Right ventricle myocardium superior (tissue), 1 donor: ENCODE measurements around the gene OSBPL3. TPM values are rescaled to one million over a fixed set of nuclear protein-coding genes. Genes with fewer than 3 reads are reported as not detected.
"Not testable (repeated sequence)": the region's sequence is repeated elsewhere in the genome, so short reads cannot be mapped to it uniquely, and the experiment has no call there.

Source experiments
- ATAC-seq: fragments of 200-7000 bp; cut with Tn5 transposase; one replicate; pipeline ENCODE4 v1.9.1; 2020; ENCODE audit warnings: mild to moderate bottlenecking; ENCODE audit not compliant: poor library complexity
- DNase-seq: peaks from one replicate; pipeline ENCODE4 v3.0.0-alpha.2; 2020
- intact Hi-C: fragments of 100-400 bp; cut with DNase I; formaldehyde crosslinking; loops from one replicate; pipeline ENCODE4 v1.11.2; 2022
- total RNA-seq: library from RNA; stranded (reverse); fragmentation: NEBNext Ultra II Directional; extraction: Animal tissue kit (Norgen Biotek cat#: 25700); gene quantifications from one replicate; pipeline ENCODE4 v1.2.1, GENCODE V29; 2021
- donor health status: DM: no; HTN: yes; CAD: no; lungs with severe emphysema.

Gene OSBPL3
- total RNA-seq, 1 donor from 2014 or later: 8.4 TPM

DNA sequence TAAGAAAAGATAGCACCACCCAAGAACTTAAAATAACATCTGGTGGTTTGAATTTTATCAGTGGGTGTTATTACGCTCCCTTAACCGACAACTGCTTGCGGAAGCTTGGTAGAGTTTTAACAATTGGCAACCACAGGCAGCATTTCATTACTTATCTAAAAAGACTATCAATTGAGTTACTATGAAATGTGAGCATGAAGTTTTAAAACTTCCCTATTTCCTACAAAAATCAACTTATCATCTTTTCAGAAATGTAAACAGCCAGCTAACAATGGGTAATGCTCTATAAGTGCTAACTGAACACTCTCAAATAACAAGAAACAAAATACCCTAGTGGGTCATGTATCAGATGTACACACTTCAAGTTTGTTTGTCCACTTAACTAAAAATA is 68.8 kb downstream of the OSBPL3 start:
- DNase-seq: no peak
- intact Hi-C loops: no loop called here
- peak; percentile 24 for ATAC-seq

DNA sequence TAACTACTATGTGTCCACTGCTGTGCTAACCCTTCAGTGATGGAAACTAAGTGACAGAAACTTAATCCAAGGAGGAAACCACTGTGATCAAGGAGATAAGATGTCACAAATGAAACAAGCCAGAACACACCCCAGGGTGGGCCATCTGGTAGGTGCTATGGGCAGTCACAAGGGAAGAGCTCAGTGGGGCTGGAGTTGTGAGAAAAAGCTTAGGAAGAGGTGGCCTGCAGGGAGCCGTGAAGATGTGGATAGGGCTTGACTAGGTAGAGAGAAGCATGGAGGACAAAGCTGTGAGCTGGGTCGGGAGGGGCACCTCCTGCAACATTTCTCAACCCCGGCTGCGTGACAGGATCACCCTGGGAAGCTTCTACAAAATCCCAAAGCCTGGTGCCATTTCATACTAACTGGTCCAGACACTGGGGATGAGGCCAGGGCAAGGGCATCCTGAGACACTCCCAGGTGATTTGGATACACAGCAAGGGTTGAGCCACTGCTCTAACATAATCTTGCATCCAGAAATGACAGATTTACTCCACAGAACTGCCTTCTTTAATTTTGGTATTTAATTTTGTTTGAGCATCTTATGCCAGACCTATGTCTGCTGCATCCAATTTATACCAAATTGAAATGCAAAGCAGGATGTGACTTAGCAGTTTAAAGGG is 69.3 kb downstream of the OSBPL3 start:
- no peak for ATAC-seq
- intact Hi-C loops: no loop called here
- DNase-seq: no peak

DNA sequence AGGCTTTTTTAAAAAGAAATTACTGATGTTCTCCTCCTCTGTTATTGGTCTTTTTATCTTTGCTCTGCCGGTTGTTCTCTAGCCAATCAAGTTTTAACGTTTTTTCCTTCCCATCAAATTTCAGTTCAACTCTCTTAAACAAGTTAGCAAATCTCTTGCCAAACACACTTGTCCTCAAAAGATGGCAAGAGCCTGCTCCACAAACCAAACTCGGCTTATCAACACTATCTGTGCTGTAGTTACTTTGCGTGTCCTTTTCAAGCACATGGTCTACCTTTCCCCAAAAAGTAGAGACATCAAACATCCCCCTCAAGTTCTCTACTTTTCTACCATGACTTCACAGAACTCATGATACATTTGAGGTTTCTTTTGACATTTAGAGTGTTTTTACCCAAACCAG is 71.3 kb downstream of the OSBPL3 start:
- ATAC-seq (no peak), DNase-seq (no peak)
- intact Hi-C loops: no loop called here

DNA sequence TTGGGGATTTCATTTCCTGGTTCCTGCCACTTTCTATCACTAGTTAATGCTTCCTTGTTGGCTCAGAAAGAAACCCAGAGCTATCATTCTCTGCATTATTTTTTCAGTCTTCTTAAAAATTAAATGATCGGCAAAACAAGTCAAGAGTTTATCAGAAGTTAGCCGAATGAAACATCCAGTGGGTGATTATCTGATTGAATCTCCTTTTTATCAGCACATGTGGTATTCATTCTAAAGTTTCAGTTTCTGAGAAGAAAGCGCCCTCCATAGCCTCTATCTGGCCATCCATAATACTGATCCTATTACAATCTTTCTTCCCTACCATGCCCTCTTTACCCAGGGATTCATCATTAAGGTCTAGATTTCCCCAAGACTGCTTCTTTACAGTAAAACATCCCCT is 71.8 kb downstream of the OSBPL3 start:
- DNase-seq (no peak), ATAC-seq (no peak)
- intact Hi-C loops: no loop called here

DNA sequence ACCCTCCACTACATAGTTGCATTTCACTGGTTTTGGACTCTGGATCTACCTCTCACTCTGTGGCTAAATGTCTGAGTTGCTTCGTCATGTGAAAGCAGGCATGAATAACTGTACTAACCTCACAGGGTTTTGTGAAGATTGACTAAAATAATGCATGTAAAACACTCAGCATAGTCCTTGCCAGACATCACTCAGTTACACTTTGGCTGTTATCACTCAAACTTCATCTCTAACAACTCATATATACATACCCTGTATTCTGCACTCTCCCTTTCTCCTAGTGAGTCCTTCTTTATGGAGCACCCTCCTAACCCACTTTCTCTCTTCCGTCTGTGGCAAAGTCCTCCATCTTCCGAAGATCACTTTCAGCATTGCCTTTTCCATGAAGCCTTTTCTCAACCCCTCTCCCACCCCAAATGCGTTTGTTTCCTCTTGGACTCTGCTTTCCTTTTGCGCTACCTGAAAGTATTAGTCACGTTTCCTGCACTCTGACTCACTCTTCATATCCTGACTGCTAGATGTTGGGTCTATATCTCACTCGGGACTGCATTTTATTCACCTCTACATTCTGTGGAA is 72.6 kb downstream of the OSBPL3 start:
- intact Hi-C loops: no loop called here
- ATAC-seq (no peak), DNase-seq (no peak)

DNA sequence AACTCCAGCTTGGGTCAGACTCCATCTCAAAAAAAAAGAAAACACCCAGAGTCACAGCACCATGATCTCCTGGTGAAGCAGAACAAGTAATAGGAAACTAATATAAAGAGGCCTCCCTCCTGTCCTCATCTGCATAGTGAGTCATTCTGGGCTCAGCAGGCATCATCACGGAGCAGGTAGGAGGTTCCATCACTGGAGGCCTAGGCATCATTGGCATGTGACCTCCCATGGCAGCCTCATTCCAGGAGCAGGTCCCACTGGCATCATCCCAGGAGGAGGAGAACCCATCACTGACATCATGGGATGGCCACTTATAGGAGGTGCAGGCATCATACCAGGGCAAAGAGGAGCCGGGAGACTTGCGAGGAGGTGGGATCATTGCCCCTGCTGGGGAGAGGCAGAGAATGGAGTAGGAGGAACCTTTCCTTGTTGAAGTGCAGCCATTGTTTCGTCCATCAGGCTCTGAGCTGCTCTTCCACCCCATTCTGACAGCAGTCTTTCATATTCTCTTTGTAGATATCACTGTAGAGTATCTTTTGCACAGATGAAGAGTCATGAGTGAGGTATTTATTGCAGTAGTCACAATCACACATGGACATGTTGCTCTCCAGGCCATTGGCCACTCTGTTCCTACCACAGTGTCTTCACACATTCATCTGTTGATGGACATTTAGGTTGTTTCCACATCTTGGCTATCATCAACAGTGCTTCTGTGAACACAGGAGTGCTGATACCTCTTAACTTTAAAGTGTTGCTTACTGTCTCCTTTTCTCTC is 73.8 kb downstream of the OSBPL3 start:
- DNase-seq (no peak), ATAC-seq (no peak)
- intact Hi-C loops: no loop called here

DNA sequence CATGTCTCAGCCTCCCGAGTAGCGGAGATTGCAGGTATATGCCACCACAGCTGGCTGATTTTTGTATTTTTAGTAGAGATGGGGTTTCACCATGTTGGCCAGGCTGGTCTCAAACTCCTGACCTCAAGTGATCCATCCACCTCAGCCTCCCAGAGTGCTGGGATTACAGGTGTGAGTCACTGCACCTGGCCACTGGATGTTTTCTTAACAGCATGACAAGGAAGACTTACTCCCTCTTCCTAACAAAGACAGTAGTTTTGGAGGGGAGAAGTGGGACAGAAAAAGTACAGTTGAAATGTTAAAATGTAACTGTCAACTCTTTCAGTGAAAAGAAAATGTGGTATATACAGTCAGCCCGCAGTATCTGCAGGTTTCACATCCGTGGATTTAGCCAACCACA is 76.0 kb downstream of the OSBPL3 start:
- DNase-seq, ATAC-seq, intact Hi-C loops: not testable (repeated sequence)

DNA sequence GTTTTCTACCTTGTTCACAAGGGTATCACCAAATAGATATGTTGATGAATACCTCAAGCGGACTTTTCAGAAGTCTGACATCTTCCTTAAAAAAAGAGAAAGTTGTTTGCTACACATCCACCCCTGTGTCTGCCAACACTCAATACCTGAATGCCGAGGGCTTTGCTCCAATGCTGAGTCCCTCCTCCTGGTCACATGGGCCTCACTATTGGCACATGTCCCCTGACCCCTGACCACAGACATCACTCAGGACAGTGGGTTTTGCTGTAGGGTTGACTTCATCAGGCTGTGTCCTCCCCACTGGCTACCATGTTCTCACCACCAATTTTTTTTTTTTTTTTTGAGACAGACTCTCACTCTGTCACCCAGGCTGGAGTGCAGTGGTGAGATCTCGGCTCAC is 76.4 kb downstream of the OSBPL3 start:
- DNase-seq: no peak
- intact Hi-C loops: no loop called here
- ATAC-seq: no peak

DNA sequence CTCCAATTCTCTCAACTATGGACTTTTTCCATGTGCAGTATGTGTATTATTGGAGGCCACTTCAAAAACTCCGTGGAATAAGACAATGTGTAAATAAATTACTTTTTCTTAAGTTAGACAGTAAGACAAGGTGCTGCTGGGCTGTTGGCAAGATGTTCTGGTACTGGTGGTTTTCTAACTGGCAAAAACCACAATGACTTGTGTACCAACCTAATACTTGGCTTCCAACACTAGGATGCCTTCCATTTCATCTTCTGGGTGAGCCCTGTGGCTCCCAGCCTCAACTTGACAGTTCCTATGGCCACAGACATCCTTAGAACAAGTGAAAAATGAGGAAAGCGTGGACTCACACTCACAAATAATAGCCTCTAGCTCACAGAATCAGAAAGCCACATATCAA is 77.0 kb downstream of the OSBPL3 start:
- intact Hi-C loops: no loop called here

DNA sequence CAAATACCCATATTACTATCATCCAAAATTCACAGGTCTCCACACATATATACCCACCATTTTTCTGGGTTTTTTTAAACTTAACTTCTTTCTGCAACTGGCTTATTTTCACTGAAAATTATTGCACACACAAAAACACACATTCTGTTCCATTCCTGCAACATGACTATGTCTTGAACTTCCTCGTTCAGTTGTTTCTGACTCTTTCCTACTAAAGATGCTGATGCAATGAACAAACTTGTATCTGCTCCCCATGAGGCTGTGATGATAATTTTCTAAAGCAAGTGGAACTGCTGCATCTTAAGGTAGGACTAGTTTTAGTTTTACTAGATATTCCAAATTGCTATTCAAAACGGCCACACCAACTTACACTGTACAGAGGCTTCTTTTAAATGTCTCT is 77.7 kb downstream of the OSBPL3 start:
- intact Hi-C loops: no loop called here
- ATAC-seq (no peak), DNase-seq (no peak)

More for the DNA sequence above, 77.0 kb downstream of the OSBPL3 start:
- ATAC-seq (no peak), DNase-seq (no peak)

DNA sequence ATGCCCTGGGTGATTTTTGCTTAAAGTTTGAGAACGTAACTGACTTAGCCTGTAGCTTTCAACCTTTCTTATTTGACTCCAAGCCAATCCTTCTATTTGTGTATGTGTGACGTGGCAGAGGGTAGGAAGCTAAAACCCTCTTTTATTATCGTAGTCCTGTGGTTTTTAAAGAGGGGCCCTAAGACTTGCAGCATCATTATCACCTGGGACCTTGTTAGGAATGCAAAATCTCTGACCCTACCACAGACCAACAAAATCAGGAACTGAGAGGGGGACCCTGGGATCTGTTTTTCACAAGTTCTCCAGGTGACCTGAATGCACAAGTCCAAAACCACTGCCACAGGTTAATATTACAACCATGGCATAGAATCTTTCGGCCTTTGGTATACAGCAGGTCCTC is 80.1 kb downstream of the OSBPL3 start:
- DNase-seq (no peak), ATAC-seq (no peak)
- intact Hi-C loops: loop anchor here (5.0 kb wide), 1 partner anchor 77 kb away; no protein-coding TSS in a partner anchor

DNA sequence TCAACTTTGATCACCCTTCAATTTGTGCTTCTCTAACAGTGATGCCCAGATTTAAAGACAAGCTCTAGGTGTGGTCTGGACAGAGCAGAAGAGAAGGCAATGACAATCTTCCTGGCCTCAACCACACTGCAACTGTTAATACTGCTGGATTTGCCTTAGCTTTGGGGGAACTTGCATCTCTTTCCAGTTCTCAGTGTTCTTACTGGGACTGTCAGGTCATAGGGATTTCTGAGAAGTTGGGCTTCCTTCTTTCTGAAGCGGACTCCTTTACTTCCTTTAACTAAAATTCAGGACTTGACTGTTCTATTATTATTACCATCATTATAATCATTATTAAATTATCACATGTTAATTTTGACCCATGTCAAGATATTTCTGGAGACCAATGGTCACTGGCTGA is 80.8 kb downstream of the OSBPL3 start:
- ATAC-seq (no peak), DNase-seq (no peak)
- intact Hi-C loops: loop anchor here (5.0 kb wide), 1 partner anchor 78 kb away; no protein-coding TSS in a partner anchor

DNA sequence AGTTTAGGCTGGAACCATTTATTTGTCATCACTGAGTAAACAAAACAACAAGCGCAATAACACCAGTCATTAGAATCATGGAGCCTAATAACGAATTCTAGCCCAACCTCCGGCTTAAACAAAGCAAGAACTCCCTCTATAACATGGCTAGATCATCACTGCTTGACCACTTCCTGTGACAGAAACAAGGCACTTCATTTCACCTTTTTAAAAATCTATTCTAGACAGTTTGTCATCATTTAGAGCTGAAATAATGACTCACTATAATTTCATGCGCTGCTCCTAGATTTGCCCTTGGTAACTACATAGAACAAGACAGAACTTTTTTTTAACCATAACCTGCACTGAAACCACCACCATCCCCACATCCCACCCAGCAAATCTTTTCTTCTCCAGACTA is 81.3 kb downstream of the OSBPL3 start:
- intact Hi-C loops: loop anchor here (5.0 kb wide), 1 partner anchor 79 kb away; no protein-coding TSS in a partner anchor
- no peak for DNase-seq
- no peak for ATAC-seq

DNA sequence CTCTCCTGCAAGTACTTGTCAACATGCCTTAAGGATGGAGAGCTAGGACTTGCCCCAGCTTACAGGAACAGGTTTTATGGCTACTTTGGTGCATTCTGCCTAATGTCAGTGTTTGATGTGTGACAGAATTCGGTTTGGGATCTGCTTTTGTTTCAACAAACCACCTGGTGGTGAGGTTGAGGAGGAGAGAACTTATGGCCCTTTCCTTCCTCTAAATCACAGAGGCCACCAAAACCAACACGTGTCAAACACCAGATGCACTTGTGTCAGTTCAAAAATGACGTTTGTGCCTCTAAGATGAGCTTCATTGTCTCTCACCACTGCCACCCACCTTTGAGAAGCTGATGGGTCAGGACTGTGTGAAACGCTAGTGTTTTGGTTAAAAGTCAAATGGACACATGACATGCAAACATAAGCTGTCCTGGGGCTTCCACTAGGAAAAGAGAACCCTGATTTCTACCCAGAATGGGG is 83.9 kb downstream of the OSBPL3 start:
- intact Hi-C loops: loop anchor here (5.0 kb wide), 1 partner anchor 81 kb away; no protein-coding TSS in a partner anchor
- ATAC-seq (no peak), DNase-seq (no peak)

DNA sequence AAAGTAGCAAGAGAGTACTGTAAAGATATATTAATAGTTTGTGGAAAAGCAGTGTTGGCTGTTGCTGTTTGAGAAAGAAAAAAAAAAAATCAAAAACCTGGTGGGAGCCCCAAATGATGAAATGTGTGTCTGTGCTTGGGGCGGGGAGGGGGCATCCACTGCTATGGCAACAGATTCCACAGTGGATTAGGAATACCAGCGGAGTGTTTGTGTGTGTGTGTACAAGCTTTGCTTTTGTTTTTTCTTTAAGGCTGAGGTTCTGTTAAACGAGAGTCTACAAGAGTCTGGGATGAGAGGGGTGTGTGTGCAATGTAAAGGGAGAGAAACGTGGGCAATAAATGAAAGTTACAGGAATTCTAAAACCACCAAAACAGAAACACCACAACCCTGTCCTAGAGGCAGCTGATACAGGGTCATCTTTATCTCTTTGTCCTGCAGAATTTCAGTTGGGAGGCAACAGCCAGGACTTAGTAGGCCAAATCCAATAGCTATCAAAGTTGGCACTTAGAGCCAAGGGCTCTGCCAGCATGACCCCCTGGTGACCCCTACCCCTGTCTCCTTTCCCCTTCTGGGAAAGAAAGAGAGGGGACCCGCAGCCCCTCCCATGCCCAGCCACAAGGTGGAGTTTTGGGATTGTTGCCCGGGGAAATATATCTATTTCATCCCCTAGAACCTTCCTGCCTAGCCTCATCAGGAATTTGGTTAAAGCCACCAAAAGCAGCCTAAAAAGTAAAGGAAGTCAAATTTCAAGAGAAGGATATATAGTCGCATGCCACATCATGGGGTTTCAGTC is 85.4 kb downstream of the OSBPL3 start:
- peak; percentile 74 for ATAC-seq
- no peak for DNase-seq
- intact Hi-C loops: loop anchor here (5.0 kb wide), 2 partner anchors 83 to 178 kb away; no protein-coding TSS in a partner anchor

DNA sequence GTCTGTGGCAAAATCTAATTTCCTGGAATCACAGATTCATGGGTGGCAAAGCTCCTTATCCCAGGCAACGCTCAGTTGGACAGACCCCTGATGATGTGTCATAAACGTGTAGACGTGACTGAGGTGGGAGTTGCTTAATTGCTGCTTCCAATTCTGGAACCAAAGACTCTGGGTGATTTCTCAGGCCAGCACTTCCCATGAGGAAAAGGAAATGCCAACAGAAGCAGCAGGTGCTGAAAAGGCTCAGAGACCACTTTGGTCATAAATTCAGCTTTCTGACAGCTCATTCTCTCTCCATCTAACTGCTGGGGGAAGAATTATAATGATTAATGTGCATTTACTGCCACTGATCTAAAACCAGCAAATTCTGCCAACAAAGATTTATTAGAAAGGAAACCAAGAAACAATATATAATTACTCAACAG is 88.7 kb downstream of the OSBPL3 start:
- ATAC-seq (no peak), DNase-seq (no peak)
- intact Hi-C loops: loop anchor here (5.0 kb wide), 1 partner anchor 181 kb away; no protein-coding TSS in a partner anchor

DNA sequence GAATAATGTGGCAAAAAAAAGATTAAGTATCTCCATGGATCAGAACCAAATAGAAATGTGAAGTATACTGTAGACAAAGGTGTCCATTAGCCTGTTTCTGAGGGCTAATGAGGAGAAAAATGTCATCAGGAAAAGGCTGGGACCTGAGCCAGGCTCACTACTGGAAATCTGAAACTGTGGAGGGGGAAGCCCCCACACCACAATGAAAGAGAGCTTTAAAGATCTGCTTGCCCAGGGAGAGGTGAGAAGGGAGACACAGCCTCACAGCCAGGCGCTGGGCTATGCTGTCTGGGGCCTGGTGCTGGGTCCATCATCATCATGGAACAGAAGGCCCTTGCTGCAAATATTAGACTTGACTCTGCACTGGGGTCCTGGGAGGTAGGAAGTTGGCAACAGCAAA is 90.4 kb downstream of the OSBPL3 start:
- DNase-seq (no peak), ATAC-seq (no peak)
- intact Hi-C loops: loop anchor here (5.0 kb wide), 1 partner anchor 183 kb away; no protein-coding TSS in a partner anchor

DNA sequence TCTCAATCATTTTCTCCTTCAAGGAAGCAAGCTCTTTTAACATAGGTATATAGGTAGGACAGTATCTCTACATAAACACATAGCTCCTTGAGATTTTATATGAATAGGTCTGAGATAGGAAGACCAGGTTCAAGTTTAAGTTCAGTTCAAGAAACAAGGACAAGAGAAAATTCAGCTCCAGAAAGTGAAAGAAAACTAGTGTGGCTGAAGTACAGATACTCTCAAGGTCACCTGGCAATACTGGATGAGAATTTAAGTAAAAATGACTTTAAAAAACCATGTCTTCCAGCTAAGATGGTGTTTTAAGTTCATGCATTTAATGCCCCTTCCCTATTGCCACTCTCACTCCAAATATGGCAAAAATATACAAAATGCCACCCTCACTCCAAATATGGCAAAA is 91.3 kb downstream of the OSBPL3 start:
- no peak for DNase-seq
- intact Hi-C loops: no loop called here
- no peak for ATAC-seq

DNA sequence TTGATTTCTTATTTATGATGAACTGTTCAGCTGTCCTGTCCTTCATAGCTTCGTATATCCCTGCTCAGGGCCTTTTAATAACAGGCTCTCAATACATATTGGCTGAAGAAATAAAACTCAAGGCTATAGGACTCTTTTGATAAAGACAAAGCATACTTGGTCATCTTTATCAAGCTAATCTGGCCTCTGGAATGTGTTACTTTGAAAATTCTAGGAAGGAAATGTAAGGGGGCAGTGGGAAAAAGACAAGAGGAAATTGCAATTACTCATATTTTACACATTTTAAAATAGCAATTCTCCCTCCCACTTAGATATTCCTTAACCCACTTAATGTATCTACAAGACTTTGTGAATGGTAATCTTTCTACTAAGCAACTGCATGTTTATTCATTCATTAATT is 94.3 kb downstream of the OSBPL3 start:
- no peak for DNase-seq
- no peak for ATAC-seq
- intact Hi-C loops: no loop called here
